Lower leg skin (tissue), 3 donors: ENCODE results near the gene TRPV6.

Experiments
- CTCF ChIP-seq, 3 donors: fragments of 450-650 bp; IDR thresholded peaks; one replicate each; pipeline ENCODE4 v1.5.1; 2016; ENCODE audit warnings: antibody characterized with exemption in 3 of 3, mild to moderate bottlenecking in 3 of 3, moderate library complexity in 2 of 3
- POLR2A ChIP-seq, 2 donors: fragments of 450-650 bp; IDR thresholded peaks; one replicate each; pipeline ENCODE4 v1.6.1; 2016 to 2017; ENCODE audit warnings: antibody characterized with exemption in 2 of 2, mild to moderate bottlenecking in 1 of 2, moderate library complexity in 1 of 2

GRCh38 chr7:142883145-142883544, 2.4 kb downstream of the TRPV6 start:
- TF ChIP-seq CTCF (IDR thresholded peaks at IDR 0.05) (no peak), POLR2A (IDR thresholded peaks at IDR 0.05) (no peak)
